HEK293 (cell line): ENCODE results near the gene NOX5.
A peak's percentile ranks its signal among the peaks of the same experiment; 100 is the strongest.

Experiments
- CTCF ChIA-PET: fragments of 350-600 bp; formaldehyde crosslinking; extraction: SDS; loops from one replicate; lab custom pipeline; 2021; ENCODE audit warnings: antibody characterized with exemption; lab: Yijun Ruan, JAX
- POLR2A ChIA-PET: fragments of 300-600 bp; formaldehyde crosslinking; extraction: SDS; loops from one replicate; lab custom pipeline; 2020; ENCODE audit warnings: antibody characterized with exemption, inconsistent platforms; lab: Yijun Ruan, JAX
- H3K27ac ChIP-seq: fragments of 200-500 bp; sonication (Bioruptor generic); 2 replicates; pipeline ENCODE4 v1.5.1; 2014; ENCODE audit warnings: low read depth, low read length, control low read depth, inconsistent platforms; ENCODE audit errors: extremely low read depth
- H3K36me3 ChIP-seq, 2 experiments: fragments of 200-500 bp in 1 of 2; sonication (Bioruptor generic) in 1 of 2; 1 replicate in 1 of 2; 2 replicates in 1 of 2; pipeline ENCODE4 v1.5.1; 2014 to 2017; ENCODE audit warnings: inconsistent platforms in 2 of 2, low read length in 2 of 2; ENCODE audit not compliant: control insufficient read depth in 2 of 2, insufficient read depth in 1 of 2
- H3K4me1 ChIP-seq: fragments of 200-500 bp; sonication (Bioruptor generic); 2 replicates; pipeline ENCODE4 v1.5.1; 2014; ENCODE audit warnings: mild to moderate bottlenecking, low read length, inconsistent platforms; ENCODE audit not compliant: control insufficient read depth, insufficient read depth
- H3K4me3 ChIP-seq: 2 replicates; pipeline ENCODE4 v1.5.1; 2011; ENCODE audit warnings: low read depth, mild to moderate bottlenecking, control low read depth, low read length, moderate library complexity
- H3K9me3 ChIP-seq: fragments of 200-500 bp; sonication (Bioruptor generic); 2 replicates; pipeline ENCODE4 v1.5.1; 2014; ENCODE audit warnings: low read depth, low read length, inconsistent platforms; ENCODE audit not compliant: control insufficient read depth, insufficient read depth
- BCL6B ChIP-seq: fragments of 450-650 bp; formaldehyde crosslinking; IDR thresholded peaks from 2 replicates; pipeline ENCODE4 v1.5.1; 2017; ENCODE audit warnings: missing biosample characterization, missing genetic modification characterization
- GLIS2 ChIP-seq: fragments of 450-650 bp; formaldehyde crosslinking; IDR thresholded peaks from 2 replicates; pipeline ENCODE4 v1.5.1; 2016; ENCODE audit warnings: missing biosample characterization, missing genetic modification characterization
- OSR2 ChIP-seq: fragments of 450-650 bp; formaldehyde crosslinking; IDR thresholded peaks from 2 replicates; pipeline ENCODE4 v1.5.1; 2016; ENCODE audit warnings: missing biosample characterization, missing genetic modification characterization
- RBAK ChIP-seq: fragments of 450-650 bp; formaldehyde crosslinking; IDR thresholded peaks from 2 replicates; pipeline ENCODE4 v1.5.1; 2016; ENCODE audit warnings: missing biosample characterization, missing genetic modification characterization
- WT1 ChIP-seq: fragments of 450-650 bp; formaldehyde crosslinking; IDR thresholded peaks from 2 replicates; pipeline ENCODE4 v1.5.1; 2016; ENCODE audit warnings: missing biosample characterization, missing genetic modification characterization
- ZBTB17 ChIP-seq: fragments of 450-650 bp; formaldehyde crosslinking; IDR thresholded peaks from 2 replicates; pipeline ENCODE4 v1.5.1; 2016; ENCODE audit warnings: missing biosample characterization, missing genetic modification characterization
- ZBTB21 ChIP-seq: fragments of 450-650 bp; formaldehyde crosslinking; IDR thresholded peaks from 2 replicates; pipeline ENCODE4 v1.5.1; 2017; ENCODE audit warnings: missing biosample characterization, missing genetic modification characterization
- ZBTB49 ChIP-seq: fragments of 450-650 bp; formaldehyde crosslinking; IDR thresholded peaks from 2 replicates; pipeline ENCODE4 v1.5.1; 2016; ENCODE audit warnings: missing biosample characterization, missing genetic modification characterization, low read depth
- ZBTB8A ChIP-seq: fragments of 450-650 bp; formaldehyde crosslinking; IDR thresholded peaks from 2 replicates; pipeline ENCODE4 v1.5.1; 2016; ENCODE audit warnings: missing biosample characterization, missing genetic modification characterization
- ZFP69B ChIP-seq: fragments of 450-650 bp; formaldehyde crosslinking; IDR thresholded peaks from 2 replicates; pipeline ENCODE4 v1.5.1; 2016; ENCODE audit warnings: missing biosample characterization, missing genetic modification characterization
- ZNF174 ChIP-seq: fragments of 450-650 bp; formaldehyde crosslinking; IDR thresholded peaks from 2 replicates; pipeline ENCODE4 v1.5.0; 2017; ENCODE audit warnings: missing biosample characterization, mild to moderate bottlenecking, missing genetic modification characterization
- ZNF266 ChIP-seq: fragments of 450-650 bp; formaldehyde crosslinking; IDR thresholded peaks from 2 replicates; pipeline ENCODE4 v1.5.1; 2016; ENCODE audit warnings: missing biosample characterization, missing genetic modification characterization, low read depth
- ZNF302 ChIP-seq: fragments of 450-650 bp; formaldehyde crosslinking; IDR thresholded peaks from 2 replicates; pipeline ENCODE4 v1.5.1; 2016; ENCODE audit warnings: missing biosample characterization, missing genetic modification characterization, low read depth
- ZNF37A ChIP-seq: fragments of 450-650 bp; IDR thresholded peaks from 2 replicates; pipeline ENCODE4 v1.5.1; 2018; ENCODE audit warnings: missing biosample characterization, missing genetic modification characterization
- ZNF670 ChIP-seq: fragments of 450-650 bp; formaldehyde crosslinking; IDR thresholded peaks from 2 replicates; pipeline ENCODE4 v1.5.1; 2016; ENCODE audit warnings: missing biosample characterization, missing genetic modification characterization, low read depth

Gene NOX5

DNA sequence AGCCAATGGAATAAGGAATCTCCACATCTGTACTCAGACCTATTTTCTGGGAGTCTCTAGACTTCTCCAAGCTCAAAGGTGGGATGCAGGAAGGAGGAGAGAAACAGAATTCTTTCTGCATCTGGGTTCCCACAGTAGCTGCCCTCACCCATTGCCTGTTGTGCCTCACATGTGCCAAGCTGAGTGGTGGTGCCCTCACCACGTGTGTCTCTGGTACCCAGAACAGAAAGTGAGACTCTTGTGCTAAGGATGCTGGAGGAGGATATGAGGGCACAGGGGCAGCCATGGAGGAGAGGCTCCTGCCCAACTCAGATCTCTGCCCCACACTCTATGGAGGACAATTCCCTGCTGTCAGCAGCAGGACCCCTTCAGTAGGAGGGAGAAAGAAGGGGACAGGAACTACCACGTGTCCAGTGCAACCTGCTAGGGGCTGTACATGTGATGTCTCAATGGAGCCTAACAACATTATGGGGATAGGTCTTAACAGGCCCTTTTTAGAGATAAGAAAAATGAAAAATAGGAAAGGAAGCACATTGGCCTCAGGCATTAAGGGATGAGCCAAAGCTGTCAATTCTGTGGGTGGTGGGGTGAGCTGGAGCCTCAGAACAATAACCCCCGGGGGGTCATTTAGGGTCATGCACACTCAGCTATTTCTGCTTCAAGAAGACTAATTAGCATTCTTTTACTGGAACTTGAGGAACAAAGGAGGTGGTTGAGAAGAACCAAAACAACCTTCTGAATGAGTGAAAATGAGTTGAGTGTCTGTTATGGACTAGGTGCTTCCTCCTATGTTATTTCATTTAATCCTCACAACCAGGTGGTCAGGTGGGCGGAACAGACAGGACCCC, 16.3 kb upstream of the NOX5 start (continued):
- TF ChIP-seq BCL6B (tag by site-specific recombination) (no peak), ZNF266 (tag by site-specific recombination) (no peak)

GRCh38 chr15:68999091-68999490, 15.4 kb upstream of the NOX5 start:
- no peaks in the 10 kb centered on the region for H3K9me3 ChIP-seq
- H3K4me3 ChIP-seq, result no peak overlapping the region
- H3K27ac ChIP-seq, result no peak overlapping the region
- no peaks in the 10 kb centered on the region for H3K36me3 ChIP-seq
- H3K4me1 ChIP-seq, result no peaks in the 10 kb centered on the region
- TF ChIP-seq GLIS2 (tag by site-specific recombination) (no peak), ZNF37A (tag by site-specific recombination) (no peak), ZBTB49 (tag by site-specific recombination) (no peak), ZFP69B (tag by site-specific recombination) (no peak), ZNF302 (tag by site-specific recombination) (no peak), WT1 (tag by site-specific recombination) (no peak), ZNF174 (tag by site-specific recombination) (no peak), ZNF670 (tag by site-specific recombination) (no peak), ZBTB17 (tag by site-specific recombination) (no peak)
- CTCF ChIA-PET, result interaction anchor here (1.4 kb wide), 1 partner anchor 32 kb away, joined by 4 read pairs; no protein-coding TSS in a partner anchor
- POLR2A ChIA-PET, result no interaction called here

DNA sequence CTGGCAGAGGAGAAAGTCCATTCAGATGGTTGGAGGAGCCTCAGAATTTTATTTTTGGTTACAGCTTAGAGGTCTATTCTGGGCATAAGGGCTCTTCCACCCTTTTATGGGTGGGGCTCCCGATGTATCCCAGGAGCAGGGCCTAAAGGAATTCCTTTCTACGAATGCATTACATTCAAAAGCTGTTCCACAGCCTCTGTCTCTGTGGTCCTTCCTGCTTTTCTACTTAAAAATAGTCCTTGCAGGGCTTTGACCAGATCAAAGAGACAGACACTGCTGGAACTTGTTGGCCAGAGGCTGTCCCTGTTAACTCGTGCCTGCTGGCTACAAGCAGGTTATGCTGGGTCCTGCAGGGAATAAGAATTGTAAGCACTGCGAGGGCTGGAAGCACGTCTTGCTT, 14.4 kb upstream of the NOX5 start:
- Histone ChIP-seq H3K4me1 (no peaks in the 10 kb centered on the region), H3K4me3 (no peak overlapping the region), H3K9me3 (no peaks in the 10 kb centered on the region), H3K27ac (no peak overlapping the region), H3K36me3 (no peaks in the 10 kb centered on the region)
- TF ChIP-seq ZBTB8A (tag by site-specific recombination), result peak; percentile 30; the same call in 1 of the 2 replicates
- no peak for TF ChIP-seq RBAK
- ChIA-PET POLR2A (no interaction called here), CTCF (interaction anchor here (0.9 kb wide), 1 partner anchor 10 kb away, joined by 3 read pairs; no protein-coding TSS in a partner anchor)

GRCh38 chr15:69000725-69001503, 13.6 kb upstream of the NOX5 start:
- POLR2A ChIA-PET, result no interaction called here
- Histone ChIP-seq H3K4me3 (no peak overlapping the region), H3K27ac (no peak overlapping the region), H3K4me1 (no peaks in the 10 kb centered on the region), H3K9me3 (no peaks in the 10 kb centered on the region), H3K36me3 (no peaks in the 10 kb centered on the region)
- peak; percentile 52 for TF ChIP-seq OSR2 (tag by site-specific recombination)
- TF ChIP-seq ZBTB21 (tag by site-specific recombination), result no peak
- CTCF ChIA-PET, result interaction anchor here (0.6 to 1.2 kb wide), 5 partner anchors 9 to 58 kb away, joined by 3 to 4 read pairs (median 3); no protein-coding TSS in a partner anchor
